Neural cell (in vitro differentiated cells): Measurements from ENCODE around the gene TCEAL9. TPM values are rescaled to one million over a fixed set of nuclear protein-coding genes. Genes with fewer than 3 reads are reported as not detected.

ENCODE experiments used
- H2AFZ ChIP-seq: fragments of 200-600, 300-800 bp; sonication (generic), shearing (Covaris generic); 2 replicates; pipeline ENCODE4 v1.6.0; 2014; ENCODE audit warnings: low read depth, mild to moderate bottlenecking, antibody characterized with exemption, low read length, moderate library complexity
- H3F3A ChIP-seq: fragments of 200-600 bp; shearing (Covaris generic); 2 replicates; pipeline ENCODE4 v1.6.1; 2016; ENCODE audit warnings: mild to moderate bottlenecking, moderate library complexity, mixed read lengths, antibody characterized with exemption, low read length; ENCODE audit not compliant: insufficient read depth, poor library complexity, severe bottlenecking
- H3K27ac ChIP-seq: fragments of 200-600, 300-800 bp; sonication (generic), shearing (Covaris generic); 2 replicates; pipeline ENCODE4 v1.5.1; 2014; ENCODE audit warnings: mild to moderate bottlenecking, low read length, moderate library complexity
- H3K27me3 ChIP-seq: fragments of 300-800, 200-600 bp; sonication (generic), shearing (Covaris generic); 2 replicates; pipeline ENCODE4 v1.6.0; 2014; ENCODE audit warnings: mild to moderate bottlenecking, low read depth, low read length, moderate library complexity; ENCODE audit not compliant: insufficient read depth
- H3K36me3 ChIP-seq: fragments of 300-800, 200-600 bp; sonication (generic), shearing (Covaris generic); 2 replicates; pipeline ENCODE4 v1.5.1; 2014; ENCODE audit warnings: mild to moderate bottlenecking, antibody characterized with exemption, low read length, moderate library complexity; ENCODE audit not compliant: insufficient read depth
- H3K4me2 ChIP-seq: fragments of 300-800, 200-600 bp; sonication (generic), shearing (Covaris generic); 2 replicates; pipeline ENCODE4 v1.6.0; 2014; ENCODE audit warnings: mild to moderate bottlenecking, low read length
- H3K4me3 ChIP-seq: fragments of 300-800, 200-600 bp; sonication (generic), shearing (Covaris generic); 2 replicates; pipeline ENCODE4 v1.5.1; 2014; ENCODE audit warnings: mild to moderate bottlenecking, low read length, moderate library complexity
- H3K79me2 ChIP-seq: fragments of 200-600 bp; shearing (Covaris generic); replicated peaks from 2 replicates; pipeline ENCODE4 v1.6.0; 2014; ENCODE audit warnings: mild to moderate bottlenecking, low read length, moderate library complexity; ENCODE audit not compliant: insufficient read depth
- H3K9ac ChIP-seq: fragments of 300-800, 200-600 bp; sonication (generic), shearing (Covaris generic); 2 replicates; pipeline ENCODE4 v1.6.1; 2016; ENCODE audit warnings: mild to moderate bottlenecking, low read length, mixed read lengths
- H3K9me2 ChIP-seq: fragments of 200-600 bp; shearing (Covaris generic); 2 replicates; pipeline ENCODE4 v1.6.1; 2016; ENCODE audit warnings: mild to moderate bottlenecking, low read length, mixed read lengths; ENCODE audit not compliant: insufficient read depth
- H3K9me3 ChIP-seq: fragments of 200-600, 300-800 bp; sonication (generic), shearing (Covaris generic); 2 replicates; pipeline ENCODE4 v1.6.1; 2016; ENCODE audit warnings: mild to moderate bottlenecking, mixed run types, low read length, moderate library complexity, mixed read lengths
- H4K20me1 ChIP-seq: fragments of 200-600 bp; shearing (Covaris generic); 2 replicates; pipeline ENCODE4 v1.6.1; 2016; ENCODE audit warnings: mild to moderate bottlenecking, mixed run types; ENCODE audit not compliant: insufficient read depth
- EP300 ChIP-seq: fragments of 450-650 bp; conservative IDR thresholded peaks from 2 replicates; pipeline ENCODE4 v1.6.1; 2014; ENCODE audit warnings: antibody characterized with exemption, mild to moderate bottlenecking, moderate library complexity; ENCODE audit not compliant: poor library complexity, severe bottlenecking
- EZH2 ChIP-seq: fragments of 200-600, 300-800 bp; shearing (Covaris generic), sonication (generic); IDR thresholded peaks from 2 replicates; pipeline ENCODE4 v1.6.1; 2014; ENCODE audit warnings: antibody characterized with exemption, low read length, borderline replicate concordance, mild to moderate bottlenecking; ENCODE audit not compliant: insufficient read depth, poor library complexity, severe bottlenecking
- MXI1 ChIP-seq: fragments of 450-650 bp; conservative IDR thresholded peaks from 2 replicates; pipeline ENCODE4 v1.6.1; 2014; ENCODE audit warnings: antibody characterized with exemption, mild to moderate bottlenecking; ENCODE audit not compliant: poor library complexity, severe bottlenecking
- POLR2AphosphoS5 ChIP-seq: IDR thresholded peaks from 2 replicates; pipeline ENCODE4 v1.6.1; 2012
- RAD21 ChIP-seq: fragments of 450-650 bp; conservative IDR thresholded peaks from 2 replicates; pipeline ENCODE4 v1.6.1; 2014; ENCODE audit warnings: antibody characterized with exemption, mild to moderate bottlenecking, moderate library complexity
- REST ChIP-seq: IDR thresholded peaks from 2 replicates; pipeline ENCODE4 v1.6.1; 2012; ENCODE audit warnings: borderline replicate concordance
- SMC3 ChIP-seq: fragments of 450-650 bp; conservative IDR thresholded peaks from 2 replicates; pipeline ENCODE4 v1.6.1; 2014; ENCODE audit warnings: antibody characterized with exemption, mild to moderate bottlenecking, moderate library complexity; ENCODE audit not compliant: poor library complexity
- TAF1 ChIP-seq: IDR thresholded peaks from 2 replicates; pipeline ENCODE4 v1.6.1; 2012; ENCODE audit warnings: low read depth
- polyA plus RNA-seq: library from polyadenylated mRNA; depleted of rRNA; stranded (reverse); fragments of >200 nt; gene quantifications from 2 replicates; pipeline ENCODE4 v1.2.3, GENCODE V29; 2014
- TF ChIP-seq, protein P1 (sequence below): fragments of 450-650 bp; IDR thresholded peaks from 2 replicates; pipeline ENCODE4 v1.5.1; 2014; ENCODE audit warnings: antibody characterized with exemption, mild to moderate bottlenecking, moderate library complexity; ENCODE audit not compliant: poor library complexity, severe bottlenecking

TCEAL9 gene
- polyA plus RNA-seq, 1 donor from 2014 or later: 84.5 TPM

GRCh38 chrX:103338663-103339062 is 17.6 kb upstream of the TCEAL9 start:
- no peak overlapping the region for H3K27ac ChIP-seq
- no peaks in the 10 kb centered on the region for H3K27me3 ChIP-seq
- no peak overlapping the region for H3K4me2 ChIP-seq
- H2AFZ ChIP-seq: no peak overlapping the region
- no peak overlapping the region for H3K4me3 ChIP-seq
- no peak for TF ChIP-seq EP300
- TF ChIP-seq, protein P1, sequence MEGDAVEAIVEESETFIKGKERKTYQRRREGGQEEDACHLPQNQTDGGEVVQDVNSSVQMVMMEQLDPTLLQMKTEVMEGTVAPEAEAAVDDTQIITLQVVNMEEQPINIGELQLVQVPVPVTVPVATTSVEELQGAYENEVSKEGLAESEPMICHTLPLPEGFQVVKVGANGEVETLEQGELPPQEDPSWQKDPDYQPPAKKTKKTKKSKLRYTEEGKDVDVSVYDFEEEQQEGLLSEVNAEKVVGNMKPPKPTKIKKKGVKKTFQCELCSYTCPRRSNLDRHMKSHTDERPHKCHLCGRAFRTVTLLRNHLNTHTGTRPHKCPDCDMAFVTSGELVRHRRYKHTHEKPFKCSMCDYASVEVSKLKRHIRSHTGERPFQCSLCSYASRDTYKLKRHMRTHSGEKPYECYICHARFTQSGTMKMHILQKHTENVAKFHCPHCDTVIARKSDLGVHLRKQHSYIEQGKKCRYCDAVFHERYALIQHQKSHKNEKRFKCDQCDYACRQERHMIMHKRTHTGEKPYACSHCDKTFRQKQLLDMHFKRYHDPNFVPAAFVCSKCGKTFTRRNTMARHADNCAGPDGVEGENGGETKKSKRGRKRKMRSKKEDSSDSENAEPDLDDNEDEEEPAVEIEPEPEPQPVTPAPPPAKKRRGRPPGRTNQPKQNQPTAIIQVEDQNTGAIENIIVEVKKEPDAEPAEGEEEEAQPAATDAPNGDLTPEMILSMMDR: no peak
- no peak for TF ChIP-seq MXI1
- TF ChIP-seq EZH2: no peak
- TF ChIP-seq POLR2AphosphoS5: no peak
- TF ChIP-seq TAF1: no peak
- TF ChIP-seq SMC3: no peak
- no peak for TF ChIP-seq REST
- no peak for TF ChIP-seq RAD21
- no peaks in the 10 kb centered on the region for H3K9me2 ChIP-seq
- H3K9ac ChIP-seq: no peak overlapping the region
- H3K79me2 ChIP-seq: no peaks in the 10 kb centered on the region
- no peaks in the 10 kb centered on the region for H4K20me1 ChIP-seq
- H3F3A ChIP-seq: no peaks in the 10 kb centered on the region
- no peaks in the 10 kb centered on the region for H3K9me3 ChIP-seq
- H3K36me3 ChIP-seq: no peaks in the 10 kb centered on the region

DNA sequence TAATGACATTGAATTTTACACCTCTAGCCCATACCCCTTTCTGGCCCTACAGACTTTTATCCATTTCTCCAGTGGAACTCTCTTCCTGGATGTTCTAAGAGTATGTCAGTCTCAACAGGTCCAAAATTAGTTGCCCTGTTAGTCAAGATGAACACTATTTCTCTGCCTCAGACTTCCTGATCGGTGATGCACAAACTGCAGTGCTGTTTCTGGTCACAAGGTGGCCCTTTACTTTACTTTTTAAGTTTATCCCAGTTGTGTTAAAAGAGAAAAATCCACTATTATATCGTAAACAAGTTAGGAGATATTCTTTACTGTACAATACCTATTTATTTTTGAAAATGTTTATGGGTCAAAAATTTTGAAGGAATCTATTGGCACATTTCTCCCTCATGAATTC is 13.2 kb upstream of the TCEAL9 start:
- Histone ChIP-seq H3K9me3 (no peaks in the 10 kb centered on the region), H4K20me1 (no peaks in the 10 kb centered on the region), H3K4me2 (no peak overlapping the region), H3K79me2 (no peaks in the 10 kb centered on the region), H3K4me3 (no peak overlapping the region), H3K9me2 (no peaks in the 10 kb centered on the region), H2AFZ (no peak overlapping the region), H3K9ac (no peak overlapping the region), H3K36me3 (no peaks in the 10 kb centered on the region), H3K27ac (no peak overlapping the region), H3K27me3 (no peaks in the 10 kb centered on the region), H3F3A (no peaks in the 10 kb centered on the region)
- TF ChIP-seq, protein P1: peak; percentile 67
- TF ChIP-seq SMC3 (peak; percentile 80), EP300 (no peak), MXI1 (no peak), TAF1 (no peak), EZH2 (no peak), RAD21 (peak; percentile 67), REST (no peak), POLR2AphosphoS5 (no peak)
